ENCODE data around the gene ERFE. TPM values are rescaled to one million over a fixed set of nuclear protein-coding genes. Genes with fewer than 3 reads are reported as not detected.

Gene ERFE
- total RNA-seq, 4 donors from 2014 or later: 0.39 to 0.66 TPM; not detected in 2

- H3K27me3 ChIP-seq: no peaks in the 10 kb centered on the region
- H3K4me3 ChIP-seq: no peak overlapping the region
- no peak overlapping the region for H3K27ac ChIP-seq (replicated peaks in 1 of 4)
- peaks cover 19 to 29% (median 22%) of the 10 kb centered on the region in 4 donors for H3K4me1 ChIP-seq
- intact Hi-C loops (cut with DNase I): no loop called here
- TF ChIP-seq POLR2AphosphoS5 (IDR thresholded peaks at IDR 0.05) (no peak), CTCF (IDR thresholded peaks at IDR 0.05) (no peak), EP300 (IDR thresholded peaks at IDR 0.05) (no peak)
- DNase-seq (ENCODE audit: extremely low spot score): no peak
- H3K9me3 ChIP-seq: no peaks in the 10 kb centered on the region
- WGBS: 87% methylated on average over 2 of the region's 2 CpGs
- H3K36me3 ChIP-seq: peaks cover 28 to 96% (median 89%) of the 10 kb centered on the region in 4 donors
Measured at GRCh38 chr2:238173692-238174091, 14.9 kb downstream of the ERFE start.

- no peak for DNase-seq (ENCODE audit: extremely low spot score)
- TF ChIP-seq POLR2A (IDR thresholded peaks at IDR 0.05; ENCODE audit: low read depth): no peak
- no peak for TF ChIP-seq CTCF (IDR thresholded peaks at IDR 0.05)
- no peak overlapping the region for H3K27ac ChIP-seq (replicated peaks in 1 of 4)
- peaks cover 14 to 23% (median 16%) of the 10 kb centered on the region in 4 donors for H3K4me1 ChIP-seq
- no peak overlapping the region for H3K4me3 ChIP-seq
- peaks cover 33 to 98% (median 93%) of the 10 kb centered on the region in 4 donors for H3K36me3 ChIP-seq
- no peaks in the 10 kb centered on the region for H3K27me3 ChIP-seq
- WGBS: 94% methylated on average over 8 of the region's 8 CpGs
- no peaks in the 10 kb centered on the region for H3K9me3 ChIP-seq
- intact Hi-C loops (cut with DNase I): no loop called here
Measured at GRCh38 chr2:238174291-238174690, 15.5 kb downstream of the ERFE start.

- H3K9me3 ChIP-seq: no peaks in the 10 kb centered on the region
- intact Hi-C loops (cut with DNase I): no loop called here
- H3K27ac ChIP-seq (replicated peaks in 1 of 4): no peak overlapping the region
- no peak overlapping the region for H3K4me3 ChIP-seq
- H3K36me3 ChIP-seq: peaks cover 37 to 99% (median 94%) of the 10 kb centered on the region in 4 donors
- peaks cover 11 to 19% (median 12%) of the 10 kb centered on the region in 4 donors for H3K4me1 ChIP-seq
- 87% methylated on average over 3 of the region's 3 CpGs for WGBS
- TF ChIP-seq POLR2A (IDR thresholded peaks at IDR 0.05; ENCODE audit: low read depth): no peak
- TF ChIP-seq POLR2AphosphoS5 (IDR thresholded peaks at IDR 0.05): no peak
- no peak for TF ChIP-seq CTCF (IDR thresholded peaks at IDR 0.05)
- no peak for TF ChIP-seq EP300 (IDR thresholded peaks at IDR 0.05)
- DNase-seq (ENCODE audit: extremely low spot score): no peak
- no peaks in the 10 kb centered on the region for H3K27me3 ChIP-seq
Measured at GRCh38 chr2:238174701-238175100, 15.9 kb downstream of the ERFE start.

GRCh38 chr2:238176613-238177012 is 17.8 kb downstream of the ERFE start:
- intact Hi-C loops (cut with DNase I): no loop called here
- H3K27ac ChIP-seq (replicated peaks in 1 of 4): no peak overlapping the region
- no peak overlapping the region for H3K4me3 ChIP-seq
- no peaks in the 10 kb centered on the region for H3K9me3 ChIP-seq
- DNase-seq (ENCODE audit: extremely low spot score): no peak
- no peaks in the 10 kb centered on the region for H3K27me3 ChIP-seq
- peaks cover 0 to under 1% (median 0%) of the 10 kb centered on the region in 4 donors for H3K4me1 ChIP-seq
- peaks cover 50 to 100% (median 97%) of the 10 kb centered on the region in 4 donors for H3K36me3 ChIP-seq
- TF ChIP-seq POLR2AphosphoS5 (IDR thresholded peaks at IDR 0.05) (no peak), POLR2A (IDR thresholded peaks at IDR 0.05; ENCODE audit: low read depth) (no peak), EP300 (IDR thresholded peaks at IDR 0.05) (no peak), CTCF (IDR thresholded peaks at IDR 0.05) (no peak)

GRCh38 chr2:238180554-238180953 is 21.8 kb downstream of the ERFE start:
- TF ChIP-seq CTCF (IDR thresholded peaks at IDR 0.05) (no peak), POLR2AphosphoS5 (IDR thresholded peaks at IDR 0.05) (no peak), EP300 (IDR thresholded peaks at IDR 0.05) (no peak), POLR2A (IDR thresholded peaks at IDR 0.05; ENCODE audit: low read depth) (no peak)
- Histone ChIP-seq H3K27me3 (no peaks in the 10 kb centered on the region), H3K36me3 (peaks cover 71 to 100% (median 97%) of the 10 kb centered on the region in 4 donors), H3K9me3 (no peaks in the 10 kb centered on the region), H3K4me1 (no peaks in the 10 kb centered on the region), H3K27ac (replicated peaks in 1 of 4) (no peak overlapping the region), H3K4me3 (no peak overlapping the region)
- WGBS: 90% methylated on average over 5 of the region's 5 CpGs
- intact Hi-C loops (cut with DNase I): no loop called here
- DNase-seq (ENCODE audit: extremely low spot score): no peak

Data from esophagus muscularis mucosa (tissue), 4 donors.